Ishikawa (cell line): Measurements from ENCODE around the gene TMC3.

ENCODE experiments used
- CREB1 ChIP-seq: IDR thresholded peaks from 2 replicates; pipeline ENCODE4 v1.6.1; 2012; ENCODE audit warnings: low read depth
- ZBTB7A ChIP-seq: IDR thresholded peaks from 2 replicates; pipeline ENCODE4 v1.6.1; 2012; ENCODE audit warnings: low read depth
- TF ChIP-seq, protein P1 (sequence below): IDR thresholded peaks from 2 replicates; pipeline ENCODE4 v1.6.1; 2012

DNA sequence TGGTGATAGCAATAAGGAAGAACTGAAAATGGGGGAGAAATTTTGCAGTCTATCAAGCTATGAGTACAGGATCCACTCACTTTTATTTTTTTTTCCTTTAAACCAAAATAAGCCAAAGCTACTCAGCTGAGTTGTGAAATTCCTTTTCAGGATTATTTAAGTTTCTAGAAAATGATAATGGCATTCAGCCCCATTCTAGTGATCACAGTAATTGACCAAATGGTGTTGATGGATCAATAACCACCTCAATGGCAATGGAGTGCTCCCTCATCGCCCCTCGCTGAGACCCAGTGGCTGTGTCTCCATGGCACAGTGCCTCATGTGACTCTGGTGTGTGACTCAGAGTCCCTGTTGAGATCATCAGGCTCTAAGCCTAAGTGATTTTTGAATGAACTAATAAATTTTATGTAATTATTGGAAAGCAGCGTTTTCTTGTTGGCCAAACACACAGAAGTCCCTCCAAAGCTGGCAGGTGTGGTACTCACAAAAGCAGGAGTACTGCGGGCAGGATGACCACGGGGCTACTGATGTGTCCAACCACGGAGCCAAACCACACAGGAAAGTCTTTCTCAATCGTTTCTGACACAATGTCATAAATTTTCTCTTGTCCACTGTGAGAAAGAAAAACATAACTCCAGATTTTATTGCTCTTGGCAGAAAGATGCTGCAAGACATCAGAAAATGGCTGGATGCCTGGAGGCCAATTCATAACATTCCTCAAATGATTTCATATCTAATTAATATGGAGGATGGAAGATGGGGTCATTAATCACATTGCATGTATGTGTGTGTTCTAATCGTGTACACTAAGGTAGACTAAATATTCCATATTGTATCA lies 35.6 kb downstream of the TMC3 start:
- TF ChIP-seq, protein P1, sequence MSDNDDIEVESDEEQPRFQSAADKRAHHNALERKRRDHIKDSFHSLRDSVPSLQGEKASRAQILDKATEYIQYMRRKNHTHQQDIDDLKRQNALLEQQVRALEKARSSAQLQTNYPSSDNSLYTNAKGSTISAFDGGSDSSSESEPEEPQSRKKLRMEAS = no peak
- TF ChIP-seq CREB1 (no peak), ZBTB7A (no peak)
